ENCODE data around the gene PTPRF.

DNA sequence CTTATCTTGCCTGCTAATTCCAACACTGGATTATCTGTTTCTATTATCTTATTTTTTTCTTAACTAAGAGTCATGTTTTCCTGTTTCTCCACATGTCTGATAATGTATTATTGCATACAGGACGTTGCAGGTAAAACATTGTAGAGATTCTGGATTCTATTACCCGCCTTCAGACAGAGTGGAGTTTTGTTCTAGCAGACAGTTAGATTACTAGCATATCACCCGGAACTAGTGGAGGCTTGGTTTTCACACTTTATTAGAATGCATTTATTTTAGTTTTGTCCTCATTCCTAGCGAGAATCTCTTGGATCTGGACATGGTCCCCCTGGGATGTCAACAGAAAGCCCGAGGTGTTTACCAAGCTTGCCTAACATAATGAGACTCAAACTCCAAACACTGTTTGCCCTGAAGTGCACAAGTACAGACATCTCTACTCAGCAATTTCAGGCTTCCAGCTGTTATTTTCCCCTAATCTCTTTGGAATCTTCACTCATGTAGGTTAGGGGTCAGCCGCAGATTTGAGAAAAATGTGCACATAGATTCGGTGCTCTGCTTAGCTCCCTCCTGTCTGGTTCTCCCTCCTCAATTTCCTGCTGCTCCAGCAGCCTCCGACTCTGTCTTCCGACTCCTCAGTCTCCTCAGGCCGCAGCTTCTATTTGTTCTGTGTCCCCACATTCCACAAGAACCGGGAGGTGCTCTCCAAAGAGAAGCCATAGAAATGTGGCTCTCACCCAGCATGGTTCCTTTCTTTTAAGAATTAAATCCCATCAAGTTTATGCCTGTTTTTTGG, 36.8 kb upstream of the PTPRF start:
- TF ChIP-seq FOXK2 (IDR thresholded peaks at IDR 0.05) (no peak), TARDBP (IDR thresholded peaks at IDR 0.05) (no peak), PKNOX1 (IDR thresholded peaks at IDR 0.05) (no peak), NFRKB (IDR thresholded peaks at IDR 0.05) (no peak), BHLHE40 (IDR thresholded peaks at IDR 0.05; ENCODE audit: borderline replicate concordance) (no peak), FOXA1 (IDR thresholded peaks at IDR 0.05) (no peak), SP1 (IDR thresholded peaks at IDR 0.05) (no peak), CTBP1 (IDR thresholded peaks at IDR 0.05; ENCODE audit: borderline replicate concordance) (no peak), FOXM1 (IDR thresholded peaks at IDR 0.05; ENCODE audit: borderline replicate concordance) (no peak), SUZ12 (IDR thresholded peaks at IDR 0.05) (no peak)

Measured in HEK293T (cell line).